Retina (tissue), 1 donor: ENCODE measurements around the gene COMMD9.
"Not testable (repeated sequence)": the region's sequence is repeated elsewhere in the genome, so short reads cannot be mapped to it uniquely, and the experiment has no call there.

Experiments
- DNase-seq: peaks from one replicate; pipeline ENCODE4 v3.0.0-alpha.2; 2016

Gene COMMD9

GRCh38 chr11:36289226-36289852 lies at the start of gene COMMD9:
Gene COMMD9 (minus strand): TSS chr11:36289424. CDS start chr11:36289412, 12 bp downstream.
- peak; percentile 95 for DNase-seq

- no peak for DNase-seq
Measured at GRCh38 chr11:36333897-36334296, 44.7 kb upstream of the COMMD9 start.

- no peak for DNase-seq
Measured at GRCh38 chr11:36333468-36333867, 44.2 kb upstream of the COMMD9 start.

- DNase-seq, result no peak
Measured at GRCh38 chr11:36330411-36330810, 41.2 kb upstream of the COMMD9 start.

- no peak for DNase-seq
Measured at GRCh38 chr11:36328966-36329673, 39.9 kb upstream of the COMMD9 start.

GRCh38 chr11:36326524-36327419 lies 37.5 kb upstream of the COMMD9 start:
- no peak for DNase-seq

- DNase-seq, result not testable (repeated sequence)
Measured at GRCh38 chr11:36325403-36325802, 36.2 kb upstream of the COMMD9 start.

GRCh38 chr11:36324956-36325355 lies 35.7 kb upstream of the COMMD9 start:
- DNase-seq, result not testable (repeated sequence)

- DNase-seq, result no peak
Measured at GRCh38 chr11:36317992-36318391, 28.8 kb upstream of the COMMD9 start.

- no peak for DNase-seq
Measured at GRCh38 chr11:36316049-36316448, 26.8 kb upstream of the COMMD9 start.

GRCh38 chr11:36314434-36314767 lies 25.2 kb upstream of the COMMD9 start:
- peak; percentile 62 for DNase-seq

- DNase-seq, result peak; percentile 61
Measured at GRCh38 chr11:36313750-36314433, 24.7 kb upstream of the COMMD9 start.

GRCh38 chr11:36312611-36313472 lies 23.6 kb upstream of the COMMD9 start:
- DNase-seq, result no peak

GRCh38 chr11:36311926-36312595 lies 22.8 kb upstream of the COMMD9 start:
- no peak for DNase-seq

- no peak for DNase-seq
Measured at GRCh38 chr11:36309779-36310178, 20.6 kb upstream of the COMMD9 start.

- DNase-seq, result no peak
Measured at GRCh38 chr11:36308577-36308976, 19.4 kb upstream of the COMMD9 start.

GRCh38 chr11:36306888-36307287 lies 17.7 kb upstream of the COMMD9 start:
- no peak for DNase-seq

- no peak for DNase-seq
Measured at GRCh38 chr11:36305047-36305446, 15.8 kb upstream of the COMMD9 start.

- DNase-seq, result no peak
Measured at GRCh38 chr11:36304351-36304750, 15.1 kb upstream of the COMMD9 start.

- DNase-seq, result no peak
Measured at GRCh38 chr11:36300650-36301049, 11.4 kb upstream of the COMMD9 start.

- no peak for DNase-seq
Measured at GRCh38 chr11:36296884-36297543, 7.8 kb upstream of the COMMD9 start.
